DOHH2 (cell line): Measurements from ENCODE around the gene LMO2.

Source experiments
- H3F3A ChIP-seq: fragments of 200-600 bp; sonication (generic), shearing (Covaris generic); 2 replicates; pipeline ENCODE4 v1.6.0; 2016; ENCODE audit warnings: antibody characterized with exemption, mild to moderate bottlenecking; ENCODE audit not compliant: control insufficient read depth, insufficient read depth
- H3K27ac ChIP-seq: fragments of 200-600 bp; sonication (generic); 2 replicates; pipeline ENCODE4 v1.5.1; 2014; ENCODE audit warnings: low read depth, mild to moderate bottlenecking, low read length, moderate library complexity
- H3K27me3 ChIP-seq: fragments of 200-600 bp; sonication (generic); 2 replicates; pipeline ENCODE4 v1.6.1; 2014; ENCODE audit warnings: mild to moderate bottlenecking, low read length, mixed read lengths; ENCODE audit not compliant: control insufficient read depth
- H3K36me3 ChIP-seq: fragments of 200-600 bp; sonication (generic); 2 replicates; pipeline ENCODE4 v1.6.1; 2014; ENCODE audit warnings: mild to moderate bottlenecking, low read length, moderate library complexity, mixed read lengths; ENCODE audit not compliant: control insufficient read depth
- H3K4me1 ChIP-seq: fragments of 200-600 bp; sonication (generic); 2 replicates; pipeline ENCODE4 v1.6.1; 2014; ENCODE audit warnings: mild to moderate bottlenecking, low read length, mixed read lengths; ENCODE audit not compliant: control insufficient read depth
- H3K4me2 ChIP-seq: fragments of 200-600 bp; sonication (generic); 2 replicates; pipeline ENCODE4 v1.6.0; 2014; ENCODE audit warnings: mild to moderate bottlenecking, low read length, moderate library complexity
- H3K4me3 ChIP-seq: fragments of 200-600 bp; sonication (generic); 2 replicates; pipeline ENCODE4 v1.5.1; 2014; ENCODE audit warnings: mild to moderate bottlenecking, low read length, mixed read lengths
- H3K79me2 ChIP-seq: fragments of 200-600 bp; sonication (generic); 2 replicates; pipeline ENCODE4 v1.6.1; 2014; ENCODE audit warnings: mild to moderate bottlenecking, low read length, mixed read lengths; ENCODE audit not compliant: control insufficient read depth
- H3K9me2 ChIP-seq: fragments of 200-600 bp; sonication (generic); replicated peaks from 2 replicates; pipeline ENCODE4 v1.6.1; 2014; ENCODE audit warnings: mild to moderate bottlenecking, low read length, mixed read lengths; ENCODE audit not compliant: control insufficient read depth
- H3K9me3 ChIP-seq: fragments of 200-600 bp; sonication (generic); 2 replicates; pipeline ENCODE4 v1.6.1; 2014; ENCODE audit warnings: antibody characterized with exemption, low read length, mixed read lengths; ENCODE audit not compliant: control insufficient read depth, insufficient read depth
- H4K20me1 ChIP-seq: fragments of 200-600 bp; sonication (generic); 2 replicates; pipeline ENCODE4 v1.6.0; 2014; ENCODE audit warnings: low read depth, mild to moderate bottlenecking, antibody characterized with exemption, low read length, moderate library complexity; ENCODE audit not compliant: control insufficient read depth, insufficient read depth
- CTCF ChIP-seq: fragments of 200-600 bp; sonication (generic); IDR thresholded peaks from one replicate; pipeline ENCODE4 v1.5.1; 2014; ENCODE audit warnings: antibody characterized with exemption, mild to moderate bottlenecking, low read depth, low read length; ENCODE audit not compliant: poor library complexity, severe bottlenecking
- EZH2phosphoT487 ChIP-seq: fragments of 200-600 bp; sonication (generic); IDR thresholded peaks from 2 replicates; pipeline ENCODE4 v1.6.1; 2017; ENCODE audit warnings: borderline replicate concordance, mild to moderate bottlenecking, antibody characterized with exemption, low read length, moderate library complexity, mixed read lengths

Gene LMO2

GRCh38 chr11:33835143-33835878 lies 56.6 kb downstream of the LMO2 start:
- Histone ChIP-seq H3K27me3 (peaks cover 26% of the 10 kb centered on the region), H3K27ac (no peak overlapping the region), H3K9me2 (no peaks in the 10 kb centered on the region), H3K36me3 (no peaks in the 10 kb centered on the region), H4K20me1 (no peaks in the 10 kb centered on the region), H3K4me1 (no peaks in the 10 kb centered on the region), H3F3A (no peaks in the 10 kb centered on the region), H3K4me2 (no peak overlapping the region), H3K9me3 (no peaks in the 10 kb centered on the region), H3K79me2 (no peaks in the 10 kb centered on the region), H3K4me3 (no peak overlapping the region)
- TF ChIP-seq EZH2phosphoT487 (no peak), CTCF (peak; percentile 24)

GRCh38 chr11:33832676-33833075 lies 59.2 kb downstream of the LMO2 start:
- Histone ChIP-seq H3K4me3 (no peak overlapping the region), H3K79me2 (no peaks in the 10 kb centered on the region), H3K27ac (no peak overlapping the region), H3K4me2 (no peak overlapping the region), H3K4me1 (no peaks in the 10 kb centered on the region), H4K20me1 (no peaks in the 10 kb centered on the region), H3K36me3 (no peaks in the 10 kb centered on the region), H3K9me2 (no peaks in the 10 kb centered on the region), H3F3A (no peaks in the 10 kb centered on the region), H3K9me3 (no peaks in the 10 kb centered on the region), H3K27me3 (peaks cover 38% of the 10 kb centered on the region)
- no peak for TF ChIP-seq CTCF
- TF ChIP-seq EZH2phosphoT487: no peak

- Histone ChIP-seq H3K79me2 (no peaks in the 10 kb centered on the region), H3K4me1 (no peaks in the 10 kb centered on the region), H3K4me2 (no peak overlapping the region), H3F3A (no peaks in the 10 kb centered on the region), H3K27me3 (peaks cover 54% of the 10 kb centered on the region), H3K27ac (no peak overlapping the region), H3K9me2 (no peaks in the 10 kb centered on the region), H4K20me1 (no peaks in the 10 kb centered on the region), H3K9me3 (no peaks in the 10 kb centered on the region), H3K36me3 (no peaks in the 10 kb centered on the region), H3K4me3 (no peak overlapping the region)
- TF ChIP-seq CTCF (no peak), EZH2phosphoT487 (no peak)
Observed at GRCh38 chr11:33830903-33831648, 60.8 kb downstream of the LMO2 start.
